SK-MEL-5 (cell line): Measurements from ENCODE around the gene FADS2. TPM values are rescaled to one million over a fixed set of nuclear protein-coding genes. Genes with fewer than 3 reads are reported as not detected.
"Not testable (repeated sequence)": the region's sequence is repeated elsewhere in the genome, so short reads cannot be mapped to it uniquely, and the experiment has no call there.

Experiments used
- DNase-seq: peaks from one replicate; pipeline ENCODE4 v3.0.0-alpha.2; 2016; ENCODE audit warnings: low read depth, low spot score
- in situ Hi-C: cut with HindIII; loops from 2 replicates; pipeline ENCODE4 v1.10.0; 2016; ENCODE audit warnings: low sequenced_read_pairs, high pct_unique_total_duplicates, low pct_unique_long_range_greater_than_20kb
- total RNA-seq: library from RNA; depleted of rRNA; stranded (reverse); fragments of >200 nt; shearing (Covaris generic); gene quantifications from 2 replicates; pipeline ENCODE4 v1.2.3, GENCODE V29; 2014

FADS2 gene
- total RNA-seq, 1 experiment from 2014 or later: 0.45 TPM

DNA sequence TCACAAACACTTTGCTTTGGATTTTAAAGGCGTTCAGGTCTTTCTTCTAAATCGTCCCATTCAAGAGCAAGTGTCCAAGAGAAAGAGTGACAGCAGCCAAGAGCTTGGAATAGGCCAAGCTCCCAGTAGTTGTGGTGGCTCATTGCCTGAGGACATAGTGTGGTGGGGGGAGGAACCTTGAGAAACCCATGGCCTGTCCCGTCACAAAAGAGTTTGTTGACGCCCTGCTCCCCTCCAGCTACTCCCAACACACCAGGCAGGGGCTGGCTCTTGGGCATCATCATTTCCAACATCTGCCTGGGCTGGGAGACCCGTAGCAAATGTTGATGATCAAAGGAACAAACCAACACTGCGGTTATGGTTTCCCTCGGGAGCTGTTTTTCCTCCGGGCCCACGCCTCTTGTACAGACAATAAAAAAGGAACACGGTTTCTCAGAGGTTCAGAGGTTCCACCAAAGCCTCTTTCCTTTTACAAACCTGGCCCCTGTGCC, 42.5 kb downstream of the FADS2 start:
- in situ Hi-C loops: no loop called here

GRCh38 chr11:61871158-61871597, 43.1 kb downstream of the FADS2 start:
- in situ Hi-C loops: no loop called here
- peak; percentile 73 for DNase-seq

More for the DNA sequence above, 42.5 kb downstream of the FADS2 start:
- DNase-seq: no peak

DNA sequence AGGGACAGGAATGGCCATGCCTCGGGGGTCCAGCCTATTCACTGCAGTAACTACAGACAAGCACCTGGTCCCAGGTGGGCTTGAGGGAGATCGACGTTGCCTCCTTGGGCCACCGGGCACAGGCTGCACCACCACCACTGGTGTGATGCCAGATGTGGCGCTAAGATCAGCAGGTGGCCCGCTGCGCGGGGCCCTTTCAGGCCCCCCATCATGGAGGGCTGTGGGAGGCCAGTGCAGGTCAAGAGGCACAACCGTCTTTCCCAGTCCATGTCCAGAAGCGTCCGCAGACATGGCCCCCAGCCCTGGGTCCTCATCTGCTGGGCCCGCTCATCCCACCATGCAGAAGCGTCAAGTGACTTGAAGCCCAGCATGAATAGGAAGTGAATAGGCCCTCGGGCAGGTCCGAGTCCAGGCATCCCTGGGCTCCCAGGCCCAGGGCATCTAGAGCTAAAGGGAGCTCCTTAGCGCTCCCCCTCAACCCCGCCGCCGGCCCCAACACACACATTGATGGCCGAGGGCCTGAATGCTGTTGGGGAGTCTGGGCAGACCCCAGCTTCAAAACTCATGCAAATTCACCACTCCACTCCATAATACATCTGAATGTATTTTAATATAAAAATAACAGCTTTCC, 45.0 kb downstream of the FADS2 start:
- in situ Hi-C loops: no loop called here
- no peak for DNase-seq

DNA sequence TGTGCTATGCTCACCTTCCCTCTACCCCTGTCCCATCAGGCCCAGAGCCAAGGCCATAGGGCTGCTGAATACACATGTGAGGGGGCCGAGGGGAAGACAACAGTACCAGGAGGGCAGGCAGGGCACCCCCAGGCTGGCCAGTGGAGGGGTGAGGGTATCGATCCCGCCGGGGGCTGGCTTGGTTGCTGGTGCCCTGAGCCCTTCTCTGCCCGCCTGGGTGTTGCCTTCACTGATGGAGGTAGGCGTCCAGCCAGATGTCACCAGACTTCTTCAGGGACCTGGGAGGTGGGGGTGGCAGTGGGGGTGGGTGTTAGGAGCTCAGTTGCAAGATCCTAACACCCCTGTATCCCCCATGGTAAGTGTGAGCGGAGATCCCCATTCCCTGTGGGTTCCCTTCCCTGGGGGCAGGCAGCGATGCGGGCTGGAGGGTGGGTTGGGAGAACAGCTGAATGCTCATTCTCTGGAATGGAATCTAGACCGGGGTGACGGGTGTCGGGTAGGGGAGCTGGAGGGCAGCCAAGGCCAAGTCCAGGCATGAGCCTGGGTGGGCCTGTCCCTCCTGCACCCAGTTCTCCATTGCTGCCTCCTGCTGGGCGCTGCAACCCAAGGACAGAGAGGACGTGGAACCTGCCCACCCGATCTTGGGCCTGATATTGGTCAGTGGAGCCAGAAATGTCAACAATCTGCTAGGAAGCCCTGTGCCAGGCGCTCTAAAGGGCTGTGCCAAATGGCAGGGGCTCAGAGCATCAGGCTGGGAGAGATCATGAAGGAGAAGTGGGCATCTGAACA, 45.7 kb downstream of the FADS2 start:
- DNase-seq: no peak
- in situ Hi-C loops: no loop called here

DNA sequence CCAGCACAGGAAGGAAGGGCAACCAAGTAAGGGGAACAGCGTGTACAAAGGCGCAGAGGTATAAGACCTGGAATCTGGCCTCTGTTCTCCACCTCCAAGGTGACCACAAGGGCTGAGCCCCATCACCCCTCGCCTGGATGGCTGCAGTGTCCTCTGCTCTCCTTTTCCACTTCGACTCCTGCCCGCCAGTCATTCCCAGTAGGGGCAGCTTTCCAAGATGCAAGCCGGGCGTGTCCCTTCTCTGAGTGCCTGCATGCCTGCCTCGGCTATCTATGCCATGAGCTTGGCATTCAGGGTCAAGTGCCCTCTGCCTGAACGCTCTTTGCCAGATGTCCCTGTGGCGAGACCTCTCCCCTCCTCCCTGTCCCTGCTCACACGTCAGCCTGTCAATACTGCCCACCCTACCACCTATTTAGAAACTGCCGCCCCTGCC, 46.3 kb downstream of the FADS2 start:
- in situ Hi-C loops: no loop called here
- no peak for DNase-seq

GRCh38 chr11:61874853-61875252, 46.8 kb downstream of the FADS2 start:
- DNase-seq: no peak
- in situ Hi-C loops: no loop called here

GRCh38 chr11:61875698-61876097, 47.6 kb downstream of the FADS2 start:
- in situ Hi-C loops: no loop called here
- DNase-seq: no peak

DNA sequence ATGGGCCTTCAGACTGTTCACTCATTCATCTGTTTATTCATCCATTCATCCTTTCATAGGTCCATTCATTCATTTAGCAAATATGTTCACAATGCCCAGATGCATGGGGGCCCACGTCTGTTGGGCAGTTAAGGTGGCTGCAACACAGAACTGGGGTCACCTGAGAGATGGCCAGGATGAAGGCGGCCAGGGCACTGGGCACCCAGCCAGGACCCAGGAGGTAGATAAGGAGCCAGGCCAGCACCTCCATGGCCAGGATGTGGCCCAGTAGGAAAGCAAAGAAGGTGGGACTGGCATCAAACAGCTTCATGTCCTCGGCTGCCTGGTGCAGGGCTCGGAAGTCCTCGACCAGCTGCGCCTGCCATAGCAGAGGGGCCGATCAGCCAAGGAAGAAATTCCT, 51.1 kb downstream of the FADS2 start:
- in situ Hi-C loops: no loop called here
- DNase-seq: no peak

DNA sequence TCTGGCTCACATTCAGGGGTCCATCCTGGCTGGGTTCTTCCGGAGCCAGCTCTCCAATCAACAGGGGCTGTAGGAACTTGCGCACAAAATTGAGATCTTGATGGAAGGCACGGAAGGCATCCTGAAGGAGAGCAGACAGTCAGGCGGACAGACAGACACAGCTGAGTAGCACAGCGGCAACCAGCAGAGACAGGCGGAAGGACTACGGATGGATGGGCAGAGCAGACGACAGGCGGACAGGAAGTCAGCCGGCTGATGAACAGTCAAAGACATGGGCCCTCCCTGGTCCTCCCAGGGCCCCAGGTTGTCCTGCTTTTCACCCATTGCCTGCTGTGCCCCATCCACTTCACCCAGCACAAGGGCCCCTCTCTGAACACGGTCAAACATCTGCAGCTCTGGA, 51.9 kb downstream of the FADS2 start:
- DNase-seq: no peak
- in situ Hi-C loops: no loop called here

GRCh38 chr11:61880454-61880853, 52.4 kb downstream of the FADS2 start:
- in situ Hi-C loops: no loop called here
- DNase-seq: no peak

DNA sequence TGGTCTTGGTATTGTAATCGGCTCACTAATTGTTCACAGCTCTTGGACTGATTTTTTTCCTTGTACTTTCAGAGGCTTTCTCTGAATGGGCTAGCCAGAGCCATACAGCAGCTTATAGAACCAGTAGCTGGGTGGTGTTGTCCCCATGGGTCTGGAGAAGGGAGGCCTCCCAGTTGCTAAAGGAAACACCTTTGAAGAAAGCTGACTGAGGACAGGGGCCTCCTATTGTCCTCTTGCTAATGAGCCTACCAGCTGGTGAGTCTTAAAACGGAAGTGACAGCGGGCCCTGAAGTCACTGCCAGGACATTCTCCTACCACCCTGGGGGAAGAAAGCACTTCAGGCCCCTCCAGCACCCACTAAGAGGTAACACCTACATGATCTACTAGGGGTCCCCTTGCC, 53.3 kb downstream of the FADS2 start:
- no peak for DNase-seq
- in situ Hi-C loops: no loop called here

- DNase-seq, in situ Hi-C loops: not testable (repeated sequence)
Observed at GRCh38 chr11:61882267-61882666, 54.2 kb downstream of the FADS2 start.

DNA sequence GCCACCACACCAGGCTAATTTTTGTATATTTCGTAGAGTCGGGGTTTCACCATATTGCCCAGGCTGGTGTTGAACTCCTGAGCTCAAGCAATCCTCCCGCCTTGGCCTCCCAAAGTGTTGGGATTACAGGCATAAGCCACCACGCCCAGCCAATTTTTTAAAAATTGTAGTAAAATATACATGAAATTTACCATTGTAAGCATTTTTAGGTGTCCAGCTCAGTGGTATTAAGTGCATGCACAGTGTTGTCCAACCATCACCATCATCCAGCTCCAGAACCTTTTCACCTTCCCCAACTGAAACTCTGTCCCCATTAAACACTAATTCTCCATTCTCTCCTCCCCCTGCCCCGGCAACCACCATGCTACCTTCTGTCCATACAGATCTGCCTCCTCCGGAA, 54.8 kb downstream of the FADS2 start:
- no peak for DNase-seq
- in situ Hi-C loops: no loop called here

GRCh38 chr11:61883327-61883726, 55.2 kb downstream of the FADS2 start:
- in situ Hi-C loops: no loop called here

GRCh38 chr11:61883947-61884346, 55.8 kb downstream of the FADS2 start:
- DNase-seq: no peak
- in situ Hi-C loops: no loop called here

More at GRCh38 chr11:61883327-61883726, 55.2 kb downstream of the FADS2 start:
- peak; percentile 32 for DNase-seq

- in situ Hi-C loops: no loop called here
- no peak for DNase-seq
Observed at GRCh38 chr11:61885166-61885778, 57.2 kb downstream of the FADS2 start.

- DNase-seq: no peak
- in situ Hi-C loops: no loop called here
Observed at GRCh38 chr11:61885784-61886580, 57.9 kb downstream of the FADS2 start.

GRCh38 chr11:61886643-61887042, 58.5 kb downstream of the FADS2 start:
- in situ Hi-C loops: no loop called here
- no peak for DNase-seq
